Stimulated activated naive CD8-positive, alpha-beta T cell treated with anti-CD3 and anti-CD28 coated beads, Interleukin-15, Interleukin-2, amounts not matched to agents 100 U/mL and 50 U/mL, for 24 hours (primary cell): Measurements from ENCODE around the gene YWHAQ.
A peak's percentile ranks its signal among the peaks of the same experiment; 100 is the strongest.
"Not testable (repeated sequence)": the region's sequence is repeated elsewhere in the genome, so short reads cannot be mapped to it uniquely, and the experiment has no call there.

Source experiments
- ATAC-seq: fragments of 150-1000 bp; cut with Tn5 transposase; one replicate; pipeline ENCODE4 v1.10.0; 2021
- DNase-seq: peaks from one replicate; pipeline ENCODE4 v3.0.0; 2021

Gene YWHAQ

GRCh38 chr2:9594366-9595054, 36.3 kb downstream of the YWHAQ start:
- ATAC-seq (peak; percentile 89), DNase-seq (no peak)

- ATAC-seq = no peak
- no peak for DNase-seq
These were observed 36.9 kb downstream of the YWHAQ start for GRCh38 chr2:9593925-9594324.

- ATAC-seq (no peak), DNase-seq (no peak)
These were observed 38.1 kb downstream of the YWHAQ start for GRCh38 chr2:9592699-9593098.

- ATAC-seq = peak; percentile 39
These were observed 40.2 kb downstream of the YWHAQ start for GRCh38 chr2:9590641-9591040.

DNA sequence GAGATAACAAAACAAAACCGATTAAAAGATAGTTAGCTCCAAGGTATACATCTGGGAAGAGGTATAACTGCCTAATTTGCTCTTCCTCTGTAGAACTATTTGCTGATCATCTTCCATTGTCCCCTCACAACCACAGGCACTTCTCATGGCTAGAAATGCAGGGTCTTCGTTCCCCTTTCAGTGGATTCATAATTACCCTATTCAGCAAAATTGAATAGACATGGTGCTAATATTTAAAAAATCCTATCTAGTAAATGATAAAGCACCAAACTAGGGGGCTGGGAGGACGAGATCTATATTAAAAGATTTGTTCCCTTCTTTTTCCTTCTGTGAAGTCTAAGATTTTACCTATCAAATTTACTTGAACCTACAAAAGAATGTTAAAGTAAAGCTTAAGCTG, 44.3 kb downstream of the YWHAQ start:
- DNase-seq (no peak), ATAC-seq (no peak)

More at GRCh38 chr2:9590641-9591040, 40.2 kb downstream of the YWHAQ start:
- DNase-seq = no peak

DNA sequence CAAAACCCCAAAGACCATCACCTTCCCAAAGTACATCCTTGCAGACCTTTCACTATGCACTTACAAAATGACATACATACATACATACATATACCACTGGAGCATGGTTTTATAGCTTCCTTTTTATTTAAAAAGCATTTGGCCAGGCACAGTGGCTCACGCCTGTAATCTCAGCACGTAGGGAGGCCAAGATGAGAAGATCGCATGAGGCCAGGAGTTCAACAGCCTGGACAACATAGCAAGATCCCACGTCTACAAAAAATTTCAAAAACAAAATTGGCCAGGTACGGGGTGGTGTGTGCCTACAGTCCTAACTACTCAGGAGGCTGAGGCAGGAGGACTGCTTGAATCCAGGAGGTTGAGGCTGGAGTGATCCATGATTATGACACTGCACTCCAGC, 45.3 kb downstream of the YWHAQ start:
- DNase-seq = no peak
- no peak for ATAC-seq

DNA sequence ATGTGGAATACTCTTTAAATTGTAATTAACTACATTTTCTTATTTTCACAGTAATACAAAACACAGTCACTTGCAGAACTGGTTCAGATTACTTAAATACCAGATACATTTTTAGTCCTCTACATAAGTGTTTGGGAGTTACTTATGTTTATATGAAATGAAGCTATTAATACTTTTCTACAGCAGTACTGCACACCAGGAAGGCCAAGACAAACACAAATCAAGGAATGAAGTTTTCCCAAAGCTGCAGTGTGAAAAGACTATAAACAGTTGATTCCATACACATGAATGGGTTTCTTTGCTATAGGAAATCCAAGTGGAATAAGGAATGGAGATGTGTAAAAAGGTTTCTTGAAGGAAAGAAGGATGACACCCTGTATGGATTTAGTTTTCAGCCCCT, 45.9 kb downstream of the YWHAQ start:
- ATAC-seq = not testable (repeated sequence)

DNA sequence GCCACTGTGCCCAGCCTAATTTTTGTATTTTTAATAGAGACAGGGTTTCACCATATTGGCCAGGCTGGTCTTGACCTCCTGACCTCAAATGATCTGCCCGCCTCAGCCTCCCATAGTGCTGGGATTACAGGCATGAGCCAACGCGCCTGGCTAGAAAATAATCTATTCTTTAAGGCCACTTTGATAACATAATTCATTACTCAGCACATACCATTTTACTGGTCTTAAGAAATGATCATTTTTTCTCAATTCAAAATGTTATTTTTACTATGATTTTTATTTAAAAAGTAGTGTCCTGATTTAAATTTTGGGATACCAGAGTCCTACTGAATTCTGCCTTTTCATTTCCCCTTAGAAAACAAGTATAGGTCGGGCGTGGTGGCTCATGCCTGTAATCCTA, 48.2 kb downstream of the YWHAQ start:
- no peak for ATAC-seq

More for the DNA sequence above, 45.9 kb downstream of the YWHAQ start:
- not testable (repeated sequence) for DNase-seq

DNA sequence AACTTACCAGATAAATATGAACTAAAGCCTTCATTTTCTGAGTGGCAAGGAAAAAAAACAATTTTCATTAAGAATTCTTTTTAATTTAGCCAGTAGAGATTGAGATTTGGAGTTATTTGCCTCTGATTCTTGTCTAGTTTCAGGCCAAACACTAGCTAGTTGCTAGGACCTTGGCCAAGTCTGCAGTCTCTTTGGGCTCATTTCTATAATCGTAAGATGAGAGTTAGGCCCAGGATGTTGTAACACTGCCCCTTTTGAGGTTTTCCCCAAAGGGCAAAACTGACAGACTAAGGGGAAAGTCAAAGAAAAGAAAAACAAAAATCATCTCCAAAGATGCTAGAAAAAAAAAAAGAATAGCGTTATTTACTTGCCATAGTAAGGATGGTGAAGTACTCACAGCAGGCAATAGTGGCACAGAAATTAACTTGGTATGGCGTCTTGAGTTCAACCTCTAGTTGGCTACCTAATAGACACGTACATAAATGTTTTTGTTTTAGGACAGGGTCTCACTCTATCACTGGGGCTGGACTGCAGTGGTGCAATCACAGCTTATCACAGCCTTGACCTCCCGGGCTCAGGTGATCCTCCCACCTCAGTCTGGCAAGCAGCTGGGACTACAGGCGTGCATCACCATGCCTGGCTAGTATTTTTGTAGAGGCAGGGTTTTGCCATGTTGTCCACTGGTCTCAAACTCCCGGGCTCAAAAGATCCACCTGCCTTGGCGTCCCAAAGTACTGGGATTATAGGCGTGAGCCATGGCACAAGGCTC, 52.1 kb downstream of the YWHAQ start:
- ATAC-seq = no peak
- no peak for DNase-seq

More for the DNA sequence above, 48.2 kb downstream of the YWHAQ start:
- DNase-seq = no peak

GRCh38 chr2:9574331-9574730, 56.5 kb downstream of the YWHAQ start:
- no peak for DNase-seq
- no peak for ATAC-seq

DNA sequence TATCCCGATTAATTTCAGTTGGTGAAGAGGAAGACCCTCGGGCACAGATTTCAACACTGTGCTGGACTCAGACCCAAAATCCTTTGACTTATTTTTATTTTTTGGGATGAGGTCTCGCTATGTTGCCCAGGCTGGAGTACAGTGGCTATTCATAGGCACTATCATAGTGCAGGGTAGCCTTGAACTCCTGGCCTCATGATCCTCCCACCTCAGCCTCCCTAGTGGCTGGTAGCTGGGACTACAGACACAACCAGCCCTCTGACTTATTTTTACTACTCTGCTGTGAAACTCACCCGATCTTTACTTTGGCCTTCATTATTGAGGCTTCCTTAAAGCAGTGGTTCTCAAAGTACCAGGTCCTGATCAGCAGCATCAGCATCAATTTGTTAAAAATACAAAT, 57.0 kb downstream of the YWHAQ start:
- ATAC-seq = no peak
- no peak for DNase-seq

DNA sequence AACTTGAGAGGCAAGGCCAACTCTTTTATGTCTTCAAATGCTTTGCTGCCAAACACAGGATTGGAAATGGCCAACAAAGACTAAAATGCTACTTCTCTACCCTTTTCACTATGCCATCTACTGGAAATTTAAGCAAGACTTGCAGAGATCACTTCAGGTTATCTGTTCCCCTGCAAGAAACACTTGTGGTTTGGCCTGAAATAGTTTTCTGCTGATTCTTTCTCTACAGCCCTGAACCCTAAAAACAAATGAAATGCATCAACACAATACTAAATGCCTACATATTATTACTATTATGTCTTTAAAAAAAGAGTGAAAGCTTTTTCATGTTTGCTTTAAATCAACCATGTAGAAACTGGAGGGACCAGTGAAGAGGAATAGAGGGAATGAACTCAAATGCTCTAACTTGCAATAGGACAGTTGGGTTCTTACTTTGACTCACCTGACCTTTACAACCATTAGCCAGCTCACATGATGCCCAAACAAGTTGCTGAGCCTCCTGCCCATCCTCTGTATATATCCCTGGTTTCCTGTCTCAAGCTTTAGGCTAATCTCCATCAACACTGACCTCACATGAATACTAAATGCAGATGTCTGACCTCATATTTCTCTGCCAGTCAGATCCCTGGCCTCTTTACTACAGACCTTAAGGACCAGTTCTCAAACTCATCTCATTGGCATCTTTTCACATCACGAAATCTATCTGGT, 57.6 kb downstream of the YWHAQ start:
- no peak for DNase-seq
- ATAC-seq = peak; percentile 78

- ATAC-seq (no peak), DNase-seq (no peak)
These were observed 60.4 kb downstream of the YWHAQ start for GRCh38 chr2:9570182-9571060.

GRCh38 chr2:9565436-9566153, 65.2 kb downstream of the YWHAQ start:
- no peak for DNase-seq
- peak; percentile 49 for ATAC-seq

DNA sequence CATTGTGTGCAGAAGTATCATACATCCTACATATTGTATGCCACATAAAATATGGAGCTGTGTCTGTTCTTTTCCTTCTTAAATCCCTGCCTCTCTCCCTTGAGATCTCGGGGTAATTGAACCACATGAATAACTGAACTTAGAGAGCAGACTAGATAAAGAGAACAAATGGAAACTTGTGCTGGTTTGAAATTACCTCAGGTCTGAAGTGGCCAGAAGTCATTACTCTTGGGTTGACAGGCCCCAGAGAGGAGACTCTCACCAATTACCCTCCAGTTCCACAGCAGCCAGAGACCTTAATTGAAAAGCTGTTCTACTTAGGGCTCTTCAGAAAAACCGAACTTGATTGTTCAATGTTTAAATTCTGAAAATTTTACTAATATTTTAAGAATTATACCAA, 70.2 kb downstream of the YWHAQ start:
- DNase-seq (no peak), ATAC-seq (no peak)

DNA sequence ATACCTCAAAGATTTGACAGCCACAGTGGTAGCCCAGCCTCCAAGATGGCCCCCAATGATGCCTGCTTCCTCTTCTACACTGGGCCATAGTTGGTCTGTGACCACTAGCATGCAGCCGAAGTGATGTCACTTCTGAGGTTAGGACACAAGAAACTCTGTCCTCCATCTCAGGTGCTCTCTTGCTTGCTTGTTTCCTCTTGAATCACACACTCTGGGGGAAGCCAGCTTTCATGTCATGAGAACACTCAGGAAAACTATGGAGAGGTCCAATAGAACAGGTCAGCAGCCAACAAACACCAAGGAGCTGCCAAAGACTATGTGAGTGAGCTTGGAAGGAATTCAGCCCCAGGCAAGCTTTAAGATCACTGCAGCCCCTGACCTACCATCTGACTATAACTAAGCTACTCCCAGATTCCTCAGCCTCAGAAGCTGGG, 71.8 kb downstream of the YWHAQ start:
- ATAC-seq (no peak), DNase-seq (no peak)

DNA sequence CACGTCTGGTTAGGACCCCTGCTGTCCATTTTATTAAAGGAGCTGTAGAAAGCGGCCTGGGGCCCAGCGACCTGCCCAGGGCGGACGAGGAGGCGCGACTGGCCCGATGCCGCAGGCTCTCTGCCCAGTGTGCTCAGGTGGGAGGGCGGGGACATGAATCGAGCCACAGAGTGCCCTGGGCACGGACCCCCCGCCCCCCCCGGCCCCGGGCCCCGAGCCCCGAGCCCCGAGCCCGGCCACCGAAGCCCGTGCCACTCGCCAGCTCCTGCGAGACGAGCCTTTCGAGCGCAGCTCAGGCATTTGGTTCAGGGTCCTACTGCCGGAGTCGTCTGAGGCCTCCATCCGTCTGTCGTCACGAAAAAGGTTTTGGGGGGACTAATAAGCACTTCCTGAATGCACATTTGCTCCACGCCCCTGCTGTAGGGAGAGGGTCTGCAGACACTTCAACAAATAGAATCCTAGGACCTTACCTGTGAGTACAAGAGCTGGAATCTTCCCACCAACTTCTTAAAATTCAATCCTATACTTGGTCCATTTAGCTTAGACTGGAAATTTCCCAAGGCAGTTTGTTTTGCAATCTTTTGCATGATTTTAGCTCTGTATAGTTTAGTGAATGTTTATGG, 74.6 kb downstream of the YWHAQ start:
- ATAC-seq = peak; percentile 2
- no peak for DNase-seq

GRCh38 chr2:9555297-9556120, 75.3 kb downstream of the YWHAQ start, which contains the start of gene ADAM17:
Gene ADAM17, minus strand, starts transcription at chr2:9555830. Its CDS starts 225 bp downstream, at chr2:9555605.
- ATAC-seq (peak; percentile 94), DNase-seq (peak; percentile 91)

DNA sequence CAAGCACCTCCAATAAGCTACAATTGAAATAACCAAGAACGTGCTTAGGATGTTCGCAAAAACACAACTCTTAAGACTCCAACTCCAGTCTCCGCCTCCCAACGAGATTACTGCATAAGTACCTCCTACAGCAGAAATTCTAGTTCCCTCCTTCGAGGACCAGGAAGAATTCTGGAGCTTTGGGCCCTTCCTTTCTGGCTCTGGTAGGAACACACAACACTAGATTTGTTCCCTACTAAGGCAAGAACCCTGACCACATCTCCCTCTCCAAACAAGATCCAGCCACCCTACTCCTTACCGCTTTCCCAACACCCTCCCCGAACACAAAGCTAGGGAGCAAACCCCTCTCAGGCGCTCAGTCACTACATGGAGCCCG, 75.9 kb downstream of the YWHAQ start:
- ATAC-seq = no peak
- peak; percentile 34 for DNase-seq
